ENCODE measurements around the gene UBE2E2.

Gene UBE2E2

GRCh38 chr3:23275061-23275460 is 71.9 kb downstream of the UBE2E2 start:
- no peak overlapping the region for H3K4me3 ChIP-seq (ENCODE audit: low read depth, low read length)
- no peak for DNase-seq (ENCODE audit: low read depth)
- TF ChIP-seq CTCF (IDR thresholded peaks at IDR 0.05; ENCODE audit: low read depth, low read length) (no peak), MAX (IDR thresholded peaks at IDR 0.05; ENCODE audit: low read depth, low read length) (no peak), POLR2A (IDR thresholded peaks at IDR 0.05; ENCODE audit: extremely low read depth, insufficient read length) (no peak), MYC (IDR thresholded peaks at IDR 0.05; ENCODE audit: low read depth, low read length) (no peak)

- no peak for DNase-seq (ENCODE audit: low read depth)
- TF ChIP-seq MYC (IDR thresholded peaks at IDR 0.05; ENCODE audit: low read depth, low read length) = no peak
- no peak for TF ChIP-seq POLR2A (IDR thresholded peaks at IDR 0.05; ENCODE audit: extremely low read depth, insufficient read length)
- TF ChIP-seq MAX (IDR thresholded peaks at IDR 0.05; ENCODE audit: low read depth, low read length) = no peak
- no peak for TF ChIP-seq CTCF (IDR thresholded peaks at IDR 0.05; ENCODE audit: low read depth, low read length)
- no peak overlapping the region for H3K4me3 ChIP-seq (ENCODE audit: low read depth, low read length)
These were observed 72.7 kb downstream of the UBE2E2 start for GRCh38 chr3:23275814-23276213.

GRCh38 chr3:23276913-23277658 is 74.0 kb downstream of the UBE2E2 start:
- DNase-seq (ENCODE audit: low read depth) = no peak
- no peak overlapping the region for H3K4me3 ChIP-seq (ENCODE audit: low read depth, low read length)
- TF ChIP-seq MAX (IDR thresholded peaks at IDR 0.05; ENCODE audit: low read depth, low read length) (no peak), MYC (IDR thresholded peaks at IDR 0.05; ENCODE audit: low read depth, low read length) (no peak), POLR2A (IDR thresholded peaks at IDR 0.05; ENCODE audit: extremely low read depth, insufficient read length) (no peak), CTCF (IDR thresholded peaks at IDR 0.05; ENCODE audit: low read depth, low read length) (no peak)

GRCh38 chr3:23277688-23278087 is 74.6 kb downstream of the UBE2E2 start:
- no peak overlapping the region for H3K4me3 ChIP-seq (ENCODE audit: low read depth, low read length)
- no peak for DNase-seq (ENCODE audit: low read depth)
- TF ChIP-seq MAX (IDR thresholded peaks at IDR 0.05; ENCODE audit: low read depth, low read length) = no peak
- TF ChIP-seq POLR2A (IDR thresholded peaks at IDR 0.05; ENCODE audit: extremely low read depth, insufficient read length) = no peak
- no peak for TF ChIP-seq MYC (IDR thresholded peaks at IDR 0.05; ENCODE audit: low read depth, low read length)
- no peak for TF ChIP-seq CTCF (IDR thresholded peaks at IDR 0.05; ENCODE audit: low read depth, low read length)

GRCh38 chr3:23283625-23284024 is 80.5 kb downstream of the UBE2E2 start:
- DNase-seq (ENCODE audit: low read depth) = no peak
- TF ChIP-seq CTCF (IDR thresholded peaks at IDR 0.05; ENCODE audit: low read depth, low read length) = no peak
- TF ChIP-seq POLR2A (IDR thresholded peaks at IDR 0.05; ENCODE audit: extremely low read depth, insufficient read length) = no peak
- no peak for TF ChIP-seq MYC (IDR thresholded peaks at IDR 0.05; ENCODE audit: low read depth, low read length)
- TF ChIP-seq MAX (IDR thresholded peaks at IDR 0.05; ENCODE audit: low read depth, low read length) = no peak
- no peak overlapping the region for H3K4me3 ChIP-seq (ENCODE audit: low read depth, low read length)
